GM12878 (cell line): ENCODE results near the gene METRN. TPM values are rescaled to one million over a fixed set of nuclear protein-coding genes. Genes with fewer than 3 reads are reported as not detected.

Experiments used
- ATAC-seq: fragments of 200-7000 bp; cut with Tn5 transposase; 3 replicates; pipeline ENCODE4 v1.9.1; 2020; ENCODE audit warnings: mild to moderate bottlenecking, moderate library complexity
- BruUV-seq: library from RNA; stranded (reverse); fragments of 400-500 nt; replicated peaks from 2 replicates; lab custom pipeline; 2021; lab: Mats Ljungman, UMichigan
- CTCF ChIA-PET: fragments of 300-600 bp; sonication (Branson Sonifier 250); formaldehyde crosslinking; extraction: SDS; loops from one replicate; lab custom pipeline; 2021; ENCODE audit warnings: inconsistent platforms; lab: Yijun Ruan, JAX
- POLR2A ChIA-PET: fragments of 350-600 bp; formaldehyde crosslinking; extraction: SDS; loops from one replicate; lab custom pipeline; 2021; ENCODE audit warnings: inconsistent platforms; lab: Charles Lee
- RAD21 ChIA-PET: fragments of 300-600 bp; sonication (Branson Sonifier 250); formaldehyde crosslinking; loops from one replicate; lab custom pipeline; 2023; ENCODE audit warnings: antibody characterized with exemption; ENCODE audit not compliant: unreplicated experiment; lab: Charles Lee
- SMC1A ChIA-PET: fragments of 300-600 bp; sonication (Branson Sonifier 250); formaldehyde crosslinking; loops from one replicate; lab custom pipeline; 2023; ENCODE audit not compliant: unreplicated experiment, uncharacterized antibody; lab: Charles Lee
- DNase-seq: peaks from one replicate; pipeline ENCODE4 v3.0.0-alpha.2; 2011; ENCODE audit warnings: low read depth, low spot score
- FAIRE-seq: peaks from 3 replicates; lab custom pipeline; 2011; peaks lifted over from hg19 to GRCh38; lab: Jason Lieb, UNC
- H2AFZ ChIP-seq: 2 replicates; pipeline ENCODE4 v1.6.0; 2011; ENCODE audit warnings: low read depth, low read length, control low read depth; ENCODE audit not compliant: control insufficient read depth
- H3K27ac ChIP-seq: 2 replicates; pipeline ENCODE4 v1.5.1; 2011; ENCODE audit warnings: control low read depth; ENCODE audit not compliant: control insufficient read depth, insufficient read depth
- H3K27me3 ChIP-seq, 2 experiments: replicated peaks in 1 of 2; 2 replicates each; pipeline versions ENCODE4 v1.6.0 to v1.6.1; 2011; ENCODE audit warnings: low read length in 1 of 2; ENCODE audit not compliant: control insufficient read depth in 2 of 2, insufficient read depth in 2 of 2
- H3K36me3 ChIP-seq, 2 experiments: 2 replicates each; pipeline ENCODE4 v1.5.1; 2011; ENCODE audit warnings: low read length in 1 of 2; ENCODE audit not compliant: control insufficient read depth in 2 of 2, insufficient read depth in 2 of 2
- H3K4me1 ChIP-seq: 2 replicates; pipeline ENCODE4 v1.6.1; 2011; ENCODE audit warnings: mild to moderate bottlenecking, low read length, moderate library complexity, mixed read lengths; ENCODE audit not compliant: control insufficient read depth, insufficient read depth
- H3K4me2 ChIP-seq: 2 replicates; pipeline ENCODE4 v1.6.0; 2011; ENCODE audit warnings: control low read depth; ENCODE audit not compliant: control insufficient read depth, insufficient read depth
- H3K4me3 ChIP-seq: fragments of 200-600 bp; sonication (generic); 2 replicates; pipeline ENCODE4 v1.5.1; 2016
- H3K79me2 ChIP-seq: 2 replicates; pipeline ENCODE4 v1.6.0; 2011; ENCODE audit warnings: low read length; ENCODE audit not compliant: control insufficient read depth, insufficient read depth
- H3K9ac ChIP-seq: 2 replicates; pipeline ENCODE4 v1.8.0; 2011; ENCODE audit warnings: low read length, control low read depth, mixed read lengths; ENCODE audit not compliant: control insufficient read depth, insufficient read depth
- H3K9me3 ChIP-seq: replicated peaks from 3 replicates; pipeline ENCODE4 v1.5.1; 2011; ENCODE audit warnings: mild to moderate bottlenecking, low read length; ENCODE audit not compliant: control insufficient read depth, insufficient read depth
- H4K20me1 ChIP-seq: 2 replicates; pipeline ENCODE4 v1.6.0; 2011; ENCODE audit not compliant: control insufficient read depth, insufficient read depth
- CBX5 ChIP-seq: sonication (generic); IDR thresholded peaks from 2 replicates; pipeline ENCODE4 v1.6.1; 2016; ENCODE audit warnings: low read depth, moderate library complexity, mild to moderate bottlenecking, inconsistent platforms
- ETV6 ChIP-seq, 2 experiments: fragments of 450-650 bp in 1 of 2; IDR thresholded peaks in 1 of 2; conservative IDR thresholded peaks in 1 of 2; 2 replicates each; pipeline ENCODE4 v1.6.1; 2014; ENCODE audit warnings: antibody characterized with exemption in 1 of 2, borderline replicate concordance in 1 of 2, low read depth in 1 of 2, mild to moderate bottlenecking in 1 of 2, moderate library complexity in 1 of 2
- NBN ChIP-seq: fragments of 450-650 bp; IDR thresholded peaks from 2 replicates; pipeline ENCODE4 v1.6.1; 2016
- NFIC ChIP-seq: IDR thresholded peaks from 2 replicates; pipeline ENCODE4 v1.6.1; 2012; ENCODE audit warnings: low read depth, mild to moderate bottlenecking, inconsistent platforms, low read length, moderate library complexity
- SUPT20H ChIP-seq: IDR thresholded peaks from 2 replicates; pipeline ENCODE4 v1.6.1; 2011; ENCODE audit warnings: low read depth, mild to moderate bottlenecking, low read length, moderate library complexity, borderline replicate concordance; ENCODE audit not compliant: control insufficient read depth
- WGBS: methylation state at CpG from one replicate; pipeline ENCODE4 v1.1.6; 2016; ENCODE audit warnings: low lambda C conversion rate; ENCODE audit not compliant: insufficient replicate concordance, insufficient coverage; ENCODE audit errors: missing lambda C conversion rate; 5-methylcytosine and 5-hydroxymethylcytosine counted together
- in situ Hi-C: fragments of 300-500 bp; cut with MboI; formaldehyde crosslinking; loops from 9 replicates; pipeline ENCODE4 v1.14.3; 2018; ENCODE audit warnings: mixed read lengths
- intact Hi-C: fragments of 100-400 bp; cut with micrococcal nuclease; formaldehyde crosslinking; loops from one replicate; pipeline ENCODE4 v1.14.2; 2022; ENCODE audit not compliant: unreplicated experiment
- polyA plus RNA-seq, 11 experiments: library from polyadenylated mRNA; depleted of rRNA in 4 of 11; unstranded in 6 of 11; stranded (reverse) in 5 of 11; fragments of >200 nt; fragmentation: Nextera tagmentation in 4 of 11; fragmentation: Illumina TruSeq in 1 of 11; extraction: Ambion mirVana in 4 of 11; extraction: Trizol in 1 of 11; gene quantifications; 1 replicate in 1 of 11; 2 replicates in 10 of 11; pipeline versions ENCODE4 v1.2.1 to v1.2.3, GENCODE V29; 2011 to 2016; ENCODE audit warnings: inconsistent platforms in 2 of 11, missing spikeins in 2 of 11, low read depth in 1 of 11
- total RNA-seq, 4 experiments: library from RNA; depleted of rRNA in 3 of 4; stranded (reverse); fragments of >200 nt in 3 of 4; fragmentation: Illumina TruSeq in 1 of 4; extraction: Trizol in 1 of 4; gene quantifications; 2 replicates each; pipeline versions ENCODE4 v1.2.1 to v1.2.3, GENCODE V29; 2013 to 2021
- TF ChIP-seq, protein P1 (sequence below): IDR thresholded peaks from 2 replicates; pipeline ENCODE4 v1.6.1; 2012; ENCODE audit warnings: low read length, inconsistent platforms
- TF ChIP-seq, protein P2 (sequence below), 3 experiments: IDR thresholded peaks in 2 of 3; conservative IDR thresholded peaks in 1 of 3; 2 replicates each; pipeline ENCODE4 v1.5.1; 2011; ENCODE audit warnings: low read depth in 3 of 3, low read length in 3 of 3, mild to moderate bottlenecking in 3 of 3, control low read depth in 2 of 3, moderate library complexity in 2 of 3, inconsistent platforms in 1 of 3, mixed read lengths in 1 of 3; ENCODE audit not compliant: control insufficient read depth in 2 of 3, insufficient read depth in 1 of 3; ENCODE audit errors: extremely low read depth in 1 of 3

METRN gene
- total and polyA plus RNA-seq, 10 of the 15 experiments (the other 5 are each of a cell fraction or from before 2014, with no cell fraction given): 0.11 to 12.8 (median 1.1) TPM; not detected in 1

DNA sequence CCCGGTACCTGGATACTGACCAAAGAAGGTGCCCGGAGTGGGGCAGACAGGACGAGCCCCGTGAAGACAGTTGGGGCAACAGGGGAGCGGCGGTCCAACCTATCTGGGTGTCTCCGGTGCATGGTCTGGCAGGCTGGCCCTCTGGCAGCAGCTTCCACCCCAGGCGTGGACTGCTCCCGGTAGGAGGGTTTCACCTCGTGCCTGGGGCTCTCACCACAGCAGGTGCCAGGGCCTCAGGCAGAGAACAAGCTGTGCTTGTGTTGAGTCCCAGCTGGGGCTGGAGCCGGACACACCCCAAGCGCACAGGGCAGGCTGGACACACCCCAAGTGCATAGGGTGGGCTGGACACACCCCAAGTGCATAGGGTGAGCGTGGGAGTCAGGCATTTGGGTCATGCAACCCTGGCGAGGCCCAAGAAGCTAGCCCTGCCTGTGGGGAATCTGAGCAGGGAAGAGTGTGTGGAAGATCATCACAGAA is 7.8 kb upstream of the METRN start:
- in situ Hi-C loops: no loop called here
- no peaks in the 10 kb centered on the region for H4K20me1 ChIP-seq
- no peak overlapping the region for H3K9ac ChIP-seq
- DNase-seq (no peak), ATAC-seq (no peak), FAIRE-seq (no peak)
- ChIA-PET CTCF (no interaction called here), RAD21 (no interaction called here), SMC1A (no interaction called here), POLR2A (no interaction called here)
- 21% methylated on average over 14 of the region's 14 CpGs for WGBS
- intact Hi-C loops: no loop called here
- no peak overlapping the region for H3K4me2 ChIP-seq
- no peak for TF ChIP-seq NFIC
- TF ChIP-seq ETV6 (conservative IDR thresholded peaks at IDR 0.05 in 1 of 2, IDR thresholded peaks at IDR 0.05 in 1 of 2; ENCODE audit: borderline replicate concordance in 1 of 2, low read depth in 1 of 2): no peak
- TF ChIP-seq SUPT20H: no peak
- TF ChIP-seq, protein P1, sequence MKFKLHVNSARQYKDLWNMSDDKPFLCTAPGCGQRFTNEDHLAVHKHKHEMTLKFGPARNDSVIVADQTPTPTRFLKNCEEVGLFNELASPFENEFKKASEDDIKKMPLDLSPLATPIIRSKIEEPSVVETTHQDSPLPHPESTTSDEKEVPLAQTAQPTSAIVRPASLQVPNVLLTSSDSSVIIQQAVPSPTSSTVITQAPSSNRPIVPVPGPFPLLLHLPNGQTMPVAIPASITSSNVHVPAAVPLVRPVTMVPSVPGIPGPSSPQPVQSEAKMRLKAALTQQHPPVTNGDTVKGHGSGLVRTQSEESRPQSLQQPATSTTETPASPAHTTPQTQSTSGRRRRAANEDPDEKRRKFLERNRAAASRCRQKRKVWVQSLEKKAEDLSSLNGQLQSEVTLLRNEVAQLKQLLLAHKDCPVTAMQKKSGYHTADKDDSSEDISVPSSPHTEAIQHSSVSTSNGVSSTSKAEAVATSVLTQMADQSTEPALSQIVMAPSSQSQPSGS: no peak
- no peak for TF ChIP-seq CBX5
- TF ChIP-seq, protein P2, sequence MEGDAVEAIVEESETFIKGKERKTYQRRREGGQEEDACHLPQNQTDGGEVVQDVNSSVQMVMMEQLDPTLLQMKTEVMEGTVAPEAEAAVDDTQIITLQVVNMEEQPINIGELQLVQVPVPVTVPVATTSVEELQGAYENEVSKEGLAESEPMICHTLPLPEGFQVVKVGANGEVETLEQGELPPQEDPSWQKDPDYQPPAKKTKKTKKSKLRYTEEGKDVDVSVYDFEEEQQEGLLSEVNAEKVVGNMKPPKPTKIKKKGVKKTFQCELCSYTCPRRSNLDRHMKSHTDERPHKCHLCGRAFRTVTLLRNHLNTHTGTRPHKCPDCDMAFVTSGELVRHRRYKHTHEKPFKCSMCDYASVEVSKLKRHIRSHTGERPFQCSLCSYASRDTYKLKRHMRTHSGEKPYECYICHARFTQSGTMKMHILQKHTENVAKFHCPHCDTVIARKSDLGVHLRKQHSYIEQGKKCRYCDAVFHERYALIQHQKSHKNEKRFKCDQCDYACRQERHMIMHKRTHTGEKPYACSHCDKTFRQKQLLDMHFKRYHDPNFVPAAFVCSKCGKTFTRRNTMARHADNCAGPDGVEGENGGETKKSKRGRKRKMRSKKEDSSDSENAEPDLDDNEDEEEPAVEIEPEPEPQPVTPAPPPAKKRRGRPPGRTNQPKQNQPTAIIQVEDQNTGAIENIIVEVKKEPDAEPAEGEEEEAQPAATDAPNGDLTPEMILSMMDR (IDR thresholded peaks at IDR 0.05 in 2 of 3, conservative IDR thresholded peaks at IDR 0.05 in 1 of 3; ENCODE audit: control insufficient read depth in 2 of 3, extremely low read depth in 1 of 3, insufficient read depth in 1 of 3, low read depth in 3 of 3, low read length in 3 of 3): no peak
- TF ChIP-seq NBN: no peak
- H2AFZ ChIP-seq: no peak overlapping the region
- BruUV-seq: no TSS peak
- no peaks in the 10 kb centered on the region for H3K4me1 ChIP-seq
- H3K36me3 ChIP-seq: no peaks in the 10 kb centered on the region
- no peaks in the 10 kb centered on the region for H3K9me3 ChIP-seq
- peaks cover 0 to 9% of the 10 kb centered on the region in 2 experiments; a peak in 2 of 4 replicates for H3K27me3 ChIP-seq
- H3K4me3 ChIP-seq: no peak overlapping the region
- no peaks in the 10 kb centered on the region for H3K79me2 ChIP-seq
- no peak overlapping the region for H3K27ac ChIP-seq
